ENCODE results near the gene ARHGAP31. TPM values are rescaled to one million over a fixed set of nuclear protein-coding genes. Genes with fewer than 3 reads are reported as not detected.

The ARHGAP31 gene
- total RNA-seq, 1 experiment from 2014 or later = 0.48 TPM

DNA sequence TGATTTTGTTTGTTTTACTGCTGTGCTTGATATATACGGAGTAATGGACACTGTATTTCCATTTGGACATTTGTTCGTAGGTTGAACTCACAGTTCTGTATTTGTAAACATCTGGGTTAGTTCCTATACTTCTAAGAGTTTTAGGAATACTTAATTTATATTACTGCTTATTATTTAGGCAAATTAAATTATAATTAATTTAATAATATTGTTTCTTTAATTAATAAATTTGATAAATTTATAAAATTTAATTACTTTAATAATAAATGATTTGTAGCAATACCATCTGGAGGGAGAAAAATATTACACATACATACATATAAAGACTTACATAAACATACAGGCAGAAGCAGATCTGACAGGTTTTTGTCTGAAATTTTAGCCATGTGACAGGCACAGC, 39.0 kb upstream of the ARHGAP31 start:
- CTCF ChIA-PET = no interaction called here
- no peak for DNase-seq
- no peaks in the 10 kb centered on the region for H3K36me3 ChIP-seq (ENCODE audit: low read depth)
- no peaks in the 10 kb centered on the region; the same call in 1 of the 2 replicates for H3K9me2 ChIP-seq (ENCODE audit: insufficient read depth)
- no peaks in the 10 kb centered on the region for H3K27me3 ChIP-seq (ENCODE audit: insufficient read depth, low read depth)
- no TSS peak for BruUV-seq (replicated peaks)
- H3K79me2 ChIP-seq (ENCODE audit: low read depth) = no peaks in the 10 kb centered on the region
- no peaks in the 10 kb centered on the region for H3F3A ChIP-seq (ENCODE audit: insufficient read depth, low read depth)
- H3K27ac ChIP-seq = no peak overlapping the region
- no peak overlapping the region for H2AFZ ChIP-seq
- no peaks in the 10 kb centered on the region for H4K20me1 ChIP-seq (ENCODE audit: insufficient read depth)
- no peaks in the 10 kb centered on the region; the same call in 1 of the 2 replicates for H3K9me3 ChIP-seq (ENCODE audit: insufficient read depth, low read depth)
- intact Hi-C loops (cut with micrococcal nuclease; ENCODE audit: unreplicated experiment) = no loop called here
- POLR2A ChIA-PET (ENCODE audit: unreplicated experiment) = no interaction called here
- H3K4me2 ChIP-seq = no peak overlapping the region
- no peak overlapping the region for H3K4me3 ChIP-seq
- TF ChIP-seq EZH2 (IDR thresholded peaks at IDR 0.05; ENCODE audit: low read depth) = no peak
- TF ChIP-seq CTCF (conservative IDR thresholded peaks at IDR 0.05) = no peak
- peaks cover 19% of the 10 kb centered on the region for H3K4me1 ChIP-seq (replicated peaks; ENCODE audit: insufficient read depth)

DNA sequence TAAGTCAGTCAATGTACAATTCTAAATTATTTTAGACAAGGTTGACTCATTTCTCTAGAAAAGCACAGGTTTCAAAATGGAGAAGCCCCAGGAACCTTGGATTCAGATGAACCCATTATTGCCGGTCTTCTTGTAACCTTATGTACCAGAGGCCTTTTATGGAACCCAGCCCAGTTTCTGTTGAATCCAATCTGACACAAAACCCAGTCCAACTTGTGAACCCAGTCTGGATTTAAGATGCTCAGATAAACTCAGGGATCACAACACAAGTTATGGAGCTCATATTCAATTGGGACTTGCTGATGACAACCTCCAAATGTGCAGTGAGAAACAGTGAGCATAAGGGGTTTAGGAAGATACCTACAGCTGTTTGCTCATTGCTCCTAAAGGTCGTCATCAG, 37.1 kb upstream of the ARHGAP31 start:
- Histone ChIP-seq H3K9me3 (ENCODE audit: insufficient read depth, low read depth) (no peaks in the 10 kb centered on the region; the same call in 1 of the 2 replicates), H2AFZ (peak overlapping the region; percentile 49; the same call in 1 of the 2 replicates), H3K4me3 (no peak overlapping the region), H3K9me2 (ENCODE audit: insufficient read depth) (no peaks in the 10 kb centered on the region; the same call in 1 of the 2 replicates), H3K4me1 (replicated peaks; ENCODE audit: insufficient read depth) (peaks cover 19% of the 10 kb centered on the region), H3K27me3 (ENCODE audit: insufficient read depth, low read depth) (no peaks in the 10 kb centered on the region), H3K4me2 (no peak overlapping the region), H3K79me2 (ENCODE audit: low read depth) (no peaks in the 10 kb centered on the region), H3K36me3 (ENCODE audit: low read depth) (no peaks in the 10 kb centered on the region), H4K20me1 (ENCODE audit: insufficient read depth) (no peaks in the 10 kb centered on the region), H3K27ac (no peak overlapping the region), H3F3A (ENCODE audit: insufficient read depth, low read depth) (no peaks in the 10 kb centered on the region)
- CTCF ChIA-PET = interaction anchor here (0.6 kb wide), 1 partner anchor 124 kb away, joined by 4 read pairs; no protein-coding TSS in a partner anchor
- TF ChIP-seq CTCF (conservative IDR thresholded peaks at IDR 0.05) (no peak), EZH2 (IDR thresholded peaks at IDR 0.05; ENCODE audit: low read depth) (no peak)
- intact Hi-C loops (cut with micrococcal nuclease; ENCODE audit: unreplicated experiment) = no loop called here
- no TSS peak for BruUV-seq (replicated peaks)
- no peak for DNase-seq
- POLR2A ChIA-PET (ENCODE audit: unreplicated experiment) = interaction anchor here (0.6 kb wide), 1 partner anchor 14 kb away, joined by 3 read pairs; no protein-coding TSS in a partner anchor

DNA sequence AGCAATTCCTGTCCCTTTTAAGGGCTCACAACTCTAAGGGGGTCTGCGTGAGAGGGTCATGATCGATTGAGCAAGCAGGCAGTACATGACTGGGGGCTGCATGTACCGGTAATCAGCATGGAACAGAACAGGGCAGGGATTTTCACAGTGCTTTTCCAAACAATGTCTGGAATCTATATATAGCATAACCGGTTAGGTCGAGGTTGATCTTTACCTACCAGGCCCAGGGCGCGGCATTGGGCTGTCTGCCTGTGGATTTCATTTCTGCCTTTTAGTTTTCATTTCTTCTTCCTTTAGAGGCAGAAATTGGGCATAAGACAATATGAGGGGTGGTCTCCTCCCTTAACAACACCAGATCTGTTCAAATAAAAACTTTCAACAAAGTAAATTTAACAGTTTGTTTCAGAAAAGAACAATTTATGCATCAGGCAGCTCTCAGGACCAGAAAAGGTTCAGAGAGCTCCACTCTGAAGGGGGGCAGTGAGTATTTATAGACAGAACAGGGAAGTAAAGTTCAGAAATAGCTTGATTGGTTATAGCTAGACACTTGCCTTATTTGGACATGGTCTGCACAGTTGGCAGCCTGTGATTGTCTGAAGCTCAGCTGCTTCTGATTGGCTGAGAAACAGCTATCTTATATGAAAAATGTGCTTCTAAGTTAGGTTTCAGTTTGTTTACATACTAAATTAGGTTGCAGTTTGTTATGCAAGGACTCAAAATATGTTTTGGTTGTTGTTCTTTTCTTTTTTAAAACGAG, 36.4 kb upstream of the ARHGAP31 start:
- Histone ChIP-seq H3K4me1 (replicated peaks; ENCODE audit: insufficient read depth) (peaks cover 19% of the 10 kb centered on the region), H3F3A (ENCODE audit: insufficient read depth, low read depth) (no peaks in the 10 kb centered on the region), H3K27ac (peak overlapping the region; percentile 34; the same call in 1 of the 2 replicates), H3K4me3 (no peak overlapping the region), H3K9me3 (ENCODE audit: insufficient read depth, low read depth) (no peaks in the 10 kb centered on the region; the same call in 1 of the 2 replicates), H2AFZ (peak overlapping the region; percentile 49; the same call in 1 of the 2 replicates), H3K27me3 (ENCODE audit: insufficient read depth, low read depth) (no peaks in the 10 kb centered on the region), H3K36me3 (ENCODE audit: low read depth) (no peaks in the 10 kb centered on the region), H3K4me2 (peak overlapping the region; percentile 27), H3K79me2 (ENCODE audit: low read depth) (no peaks in the 10 kb centered on the region), H4K20me1 (ENCODE audit: insufficient read depth) (no peaks in the 10 kb centered on the region), H3K9me2 (ENCODE audit: insufficient read depth) (no peaks in the 10 kb centered on the region; the same call in 1 of the 2 replicates)
- intact Hi-C loops (cut with micrococcal nuclease; ENCODE audit: unreplicated experiment) = no loop called here
- POLR2A ChIA-PET (ENCODE audit: unreplicated experiment) = interaction anchor here (0.6 to 0.7 kb wide), 4 partner anchors 12 to 1092 kb away, joined by 4 to 10 read pairs (median 9); no protein-coding TSS in a partner anchor
- TF ChIP-seq CTCF (conservative IDR thresholded peaks at IDR 0.05) = no peak
- TF ChIP-seq EZH2 (IDR thresholded peaks at IDR 0.05; ENCODE audit: low read depth) = no peak
- DNase-seq = peak; percentile 37 to 53
- BruUV-seq (replicated peaks) = TSS peak; percentile 99
- CTCF ChIA-PET = interaction anchor here (0.7 to 1.5 kb wide), 2 partner anchors 17 to 927 kb away, joined by 3 to 9 read pairs; partner anchors contain the start of gene B4GALT4
